Measurements from ENCODE around the gene NKAPL.

The NKAPL gene

GRCh38 chr6:28215425-28215824 lies 43.7 kb upstream of the NKAPL start:
- no peak for TF ChIP-seq CTCF (IDR thresholded peaks at IDR 0.05; ENCODE audit: extremely low read depth, insufficient read depth, missing control alignments)
- no peak for DNase-seq (ENCODE audit: low spot score)
- in situ Hi-C loops (cut with MboI; ENCODE audit: low pct_unique_long_range_greater_than_20kb, low sequenced_read_pairs, unreplicated experiment), result no loop called here

- DNase-seq (ENCODE audit: low spot score), result no peak
- in situ Hi-C loops (cut with MboI; ENCODE audit: low pct_unique_long_range_greater_than_20kb, low sequenced_read_pairs, unreplicated experiment), result no loop called here
- TF ChIP-seq CTCF (IDR thresholded peaks at IDR 0.05; ENCODE audit: extremely low read depth, insufficient read depth, missing control alignments), result no peak
Observed at GRCh38 chr6:28217890-28218289, 41.2 kb upstream of the NKAPL start.

GRCh38 chr6:28218312-28219248 lies 40.5 kb upstream of the NKAPL start:
- in situ Hi-C loops (cut with MboI; ENCODE audit: low pct_unique_long_range_greater_than_20kb, low sequenced_read_pairs, unreplicated experiment), result no loop called here
- no peak for TF ChIP-seq CTCF (IDR thresholded peaks at IDR 0.05; ENCODE audit: extremely low read depth, insufficient read depth, missing control alignments)

GRCh38 chr6:28220257-28221133 lies 38.6 kb upstream of the NKAPL start:
- DNase-seq (ENCODE audit: low spot score), result no peak
- in situ Hi-C loops (cut with MboI; ENCODE audit: low pct_unique_long_range_greater_than_20kb, low sequenced_read_pairs, unreplicated experiment), result no loop called here
- no peak for TF ChIP-seq CTCF (IDR thresholded peaks at IDR 0.05; ENCODE audit: extremely low read depth, insufficient read depth, missing control alignments)

More at GRCh38 chr6:28218312-28219248, 40.5 kb upstream of the NKAPL start:
- DNase-seq (ENCODE audit: low spot score), result peak; percentile 69

GRCh38 chr6:28224131-28225055 lies 34.7 kb upstream of the NKAPL start:
- TF ChIP-seq CTCF (IDR thresholded peaks at IDR 0.05; ENCODE audit: extremely low read depth, insufficient read depth, missing control alignments), result no peak
- DNase-seq (ENCODE audit: low spot score), result no peak
- in situ Hi-C loops (cut with MboI; ENCODE audit: low pct_unique_long_range_greater_than_20kb, low sequenced_read_pairs, unreplicated experiment), result no loop called here

Data from GM13977 (cell line).